Uterus (tissue), 2 donors: ENCODE results near the gene DSTN.

Experiments
- CTCF ChIP-seq, 4 experiments: fragments of 200-600 bp in 2 of 4; fragments of 450-650 bp in 2 of 4; sonication (generic) in 2 of 4; IDR thresholded peaks; one replicate each; pipeline ENCODE4 v1.5.1; 2016 to 2019; ENCODE audit warnings: antibody characterized with exemption in 4 of 4, mild to moderate bottlenecking in 2 of 4, moderate library complexity in 1 of 4
- POLR2A ChIP-seq, 2 donors: fragments of 450-650 bp; IDR thresholded peaks; one replicate each; pipeline ENCODE4 v1.6.1; 2016; ENCODE audit warnings: antibody characterized with exemption in 2 of 2, mild to moderate bottlenecking in 1 of 2, moderate library complexity in 1 of 2

- TF ChIP-seq CTCF (IDR thresholded peaks at IDR 0.05) (no peak), POLR2A (IDR thresholded peaks at IDR 0.05) (no peak)
Measured at GRCh38 chr20:17640875-17641378, 71.1 kb downstream of the DSTN start.
